HG03457 (cell line): Measurements from ENCODE around the gene KLHL40.

ENCODE experiments used
- ATAC-seq: cut with Tn5 transposase; IDR thresholded peaks from one replicate; pipeline ENCODE4 v1.9.1; 2021; ENCODE audit warnings: moderate number of reproducible peaks; ENCODE audit not compliant: unreplicated experiment

The KLHL40 gene

DNA sequence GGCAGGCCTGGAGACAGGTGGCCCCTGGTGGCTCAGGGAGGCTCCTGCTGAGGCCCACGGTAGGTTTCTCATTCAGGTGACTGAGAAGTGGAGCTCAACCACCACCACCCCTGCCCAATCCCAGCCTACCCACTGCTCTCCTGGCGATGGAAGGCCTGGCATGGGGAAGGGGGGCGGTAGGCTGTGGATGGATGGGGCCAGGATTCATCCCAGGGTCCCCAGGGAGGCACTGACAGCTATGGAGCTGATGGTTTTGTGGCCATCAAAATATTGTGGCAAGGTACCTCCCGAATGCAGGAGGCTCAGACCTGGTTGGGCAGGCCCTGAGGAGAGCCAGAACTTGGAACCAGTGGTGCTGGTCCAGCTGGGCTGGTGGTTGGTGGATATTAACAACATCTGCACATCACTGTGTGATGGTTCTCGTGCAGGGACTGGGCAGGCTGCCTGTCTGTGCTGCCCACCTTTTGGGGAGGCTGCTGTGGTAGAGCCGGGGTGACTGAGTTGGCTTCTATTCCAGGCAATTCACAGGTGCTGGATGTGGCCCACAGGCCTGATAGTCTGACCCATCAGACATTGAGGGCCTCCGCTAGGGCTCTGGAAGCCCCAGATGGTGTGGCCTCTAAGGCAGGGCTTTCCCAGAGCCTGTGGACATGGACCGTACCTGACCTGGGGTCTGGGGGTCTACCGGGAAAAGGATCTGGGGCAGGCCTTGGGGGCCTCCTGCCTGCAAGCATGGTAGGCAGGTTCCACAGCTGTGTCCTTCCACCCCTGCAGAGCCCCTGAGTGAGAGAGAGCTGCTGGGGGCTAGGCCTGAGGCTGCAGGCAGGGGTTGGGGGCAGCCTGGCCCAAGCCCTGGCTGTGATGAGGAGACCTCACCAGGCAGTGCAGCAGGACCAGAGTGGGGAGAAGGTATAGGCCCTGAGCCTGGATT is 28.4 kb upstream of the KLHL40 start:
- ATAC-seq: no peak

DNA sequence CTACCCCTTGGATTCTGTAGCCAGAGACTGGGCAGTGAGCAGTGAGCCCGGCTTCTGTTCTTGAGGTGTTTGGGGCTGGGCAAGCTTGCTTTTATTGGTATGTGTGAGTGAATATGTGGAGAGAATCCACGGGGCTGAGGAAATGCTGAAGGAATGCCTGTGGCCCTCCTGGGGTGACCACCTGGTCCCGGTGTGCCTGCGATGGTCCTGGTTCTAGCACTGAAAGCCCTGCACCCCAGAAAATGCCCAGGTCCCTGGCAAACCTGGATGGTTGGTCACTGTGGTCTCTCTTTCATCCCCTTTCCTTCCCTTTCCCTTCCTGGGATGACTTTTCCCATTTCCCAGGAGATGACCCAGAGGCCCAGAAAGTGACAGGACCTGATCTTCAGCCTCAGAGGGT is 27.7 kb upstream of the KLHL40 start:
- ATAC-seq: no peak

DNA sequence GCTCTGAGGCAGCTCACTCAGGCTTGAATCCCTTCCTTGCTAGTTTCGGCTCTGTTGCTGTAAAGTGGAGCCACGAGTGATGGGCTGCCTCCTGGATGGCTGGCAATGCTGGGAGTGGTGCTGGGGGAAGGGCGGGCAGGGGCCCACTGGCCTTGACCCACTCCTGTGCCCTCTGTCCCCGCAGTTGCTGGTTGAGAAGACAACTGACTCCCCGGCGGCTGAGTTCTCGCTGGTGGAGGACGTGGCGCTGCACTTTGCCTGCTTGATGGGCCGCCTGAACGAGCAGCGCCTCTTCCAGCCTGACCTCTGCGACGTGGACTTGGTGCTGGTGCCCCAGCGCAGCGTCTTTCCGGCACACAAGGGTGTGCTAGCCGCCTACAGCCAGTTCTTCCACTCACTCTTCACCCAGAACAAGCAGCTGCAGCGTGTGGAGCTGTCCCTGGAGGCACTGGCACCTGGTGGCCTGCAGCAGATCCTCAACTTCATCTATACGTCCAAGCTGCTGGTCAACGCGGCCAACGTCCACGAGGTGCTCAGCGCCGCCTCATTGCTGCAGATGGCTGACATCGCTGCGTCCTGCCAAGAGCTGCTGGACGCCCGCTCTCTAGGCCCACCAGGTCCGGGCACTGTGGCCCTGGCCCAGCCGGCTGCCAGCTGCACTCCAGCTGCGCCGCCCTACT is 27.1 kb upstream of the KLHL40 start:
- no peak for ATAC-seq

DNA sequence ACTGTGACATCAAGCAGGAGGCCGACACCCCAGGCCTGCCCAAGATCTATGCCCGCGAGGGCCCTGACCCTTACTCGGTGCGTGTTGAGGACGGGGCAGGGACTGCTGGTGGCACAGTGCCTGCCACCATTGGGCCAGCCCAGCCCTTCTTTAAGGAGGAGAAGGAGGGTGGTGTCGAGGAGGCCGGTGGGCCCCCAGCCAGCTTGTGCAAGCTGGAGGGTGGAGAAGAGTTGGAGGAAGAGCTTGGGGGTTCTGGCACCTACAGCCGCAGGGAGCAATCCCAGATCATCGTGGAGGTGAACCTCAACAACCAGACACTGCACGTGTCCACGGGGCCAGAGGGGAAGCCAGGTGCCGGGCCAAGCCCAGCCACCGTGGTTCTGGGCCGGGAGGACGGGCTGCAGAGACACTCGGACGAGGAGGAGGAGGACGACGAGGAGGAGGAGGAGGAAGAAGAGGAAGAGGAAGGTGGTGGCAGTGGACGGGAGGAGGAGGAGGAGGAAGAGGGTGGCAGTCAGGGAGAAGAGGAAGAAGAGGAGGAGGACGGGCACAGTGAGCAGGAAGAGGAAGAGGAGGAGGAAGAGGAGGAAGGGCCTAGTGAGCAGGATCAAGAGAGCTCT is 26.5 kb upstream of the KLHL40 start:
- ATAC-seq: no peak

DNA sequence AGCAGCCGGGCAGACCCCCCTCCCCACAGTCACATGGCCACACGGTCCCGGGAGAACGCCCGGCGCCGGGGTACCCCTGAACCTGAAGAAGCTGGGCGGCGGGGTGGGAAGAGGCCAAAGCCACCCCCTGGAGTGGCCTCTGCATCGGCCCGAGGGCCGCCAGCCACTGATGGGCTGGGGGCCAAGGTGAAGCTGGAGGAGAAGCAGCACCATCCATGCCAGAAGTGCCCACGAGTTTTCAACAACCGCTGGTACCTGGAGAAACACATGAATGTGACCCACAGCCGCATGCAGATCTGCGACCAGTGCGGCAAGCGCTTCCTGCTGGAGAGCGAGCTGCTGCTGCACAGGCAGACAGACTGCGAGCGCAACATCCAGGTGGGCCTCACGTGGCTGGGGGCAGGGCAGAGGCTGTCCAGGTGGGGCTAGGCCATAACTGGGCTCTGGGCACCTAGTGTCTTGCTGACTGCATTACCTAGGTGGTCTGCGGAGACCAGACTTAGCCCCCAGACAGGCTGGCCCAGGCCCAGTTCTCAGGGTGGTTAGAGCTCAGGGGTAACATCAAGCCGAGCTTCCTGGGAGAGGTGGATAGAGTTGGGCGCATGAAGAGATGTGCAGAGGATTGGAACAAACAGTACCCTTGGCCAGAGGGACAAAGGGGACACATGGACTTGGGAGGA is 25.7 kb upstream of the KLHL40 start:
- ATAC-seq: no peak

DNA sequence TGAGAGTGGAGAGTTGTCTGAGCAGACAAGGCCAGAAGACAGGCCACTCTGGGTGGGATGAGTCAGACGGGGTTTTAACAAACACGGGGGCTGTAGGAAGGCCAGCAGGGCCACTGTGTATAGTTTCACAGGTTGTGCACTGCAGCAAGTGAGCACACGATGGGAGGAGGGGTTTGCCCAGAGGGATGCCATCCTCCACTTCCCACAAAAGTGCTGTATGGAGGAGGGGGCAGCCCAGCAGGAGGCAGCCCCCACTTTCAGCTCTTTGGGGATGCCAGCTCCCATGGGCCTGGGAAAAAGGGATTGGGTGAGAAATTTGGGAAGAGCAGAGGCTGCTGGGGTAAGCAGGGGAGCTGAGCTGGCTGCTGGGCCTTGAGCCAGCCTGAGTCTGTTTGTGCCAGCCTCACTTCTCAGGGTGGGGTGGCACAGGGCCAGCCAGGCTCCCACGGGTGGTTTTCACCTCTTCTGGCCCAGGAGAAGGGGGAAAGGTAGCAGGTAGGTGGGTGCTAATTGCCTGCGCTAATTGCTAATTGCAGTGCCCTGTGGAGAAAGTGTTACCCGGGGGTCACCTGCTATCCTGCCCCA is 25.1 kb upstream of the KLHL40 start:
- no peak for ATAC-seq

DNA sequence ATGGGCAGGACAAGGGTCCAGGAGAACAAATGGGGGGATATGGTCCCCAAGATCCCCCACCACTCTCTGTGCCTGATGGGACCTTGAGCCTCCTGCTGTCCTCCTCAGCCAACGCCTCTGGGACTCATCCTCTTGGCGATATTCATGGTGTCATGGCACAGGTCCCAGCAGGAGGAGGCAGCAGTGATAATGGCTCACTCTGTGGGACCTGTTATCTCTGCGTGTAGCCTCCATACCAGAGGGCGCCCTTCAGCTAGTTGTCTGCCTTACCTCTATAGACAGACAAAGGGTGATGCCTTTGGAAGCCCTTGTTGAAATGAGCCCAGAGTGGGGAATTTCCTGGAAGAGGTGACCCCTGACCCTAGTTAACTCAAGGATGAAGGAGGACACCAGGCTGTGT is 24.4 kb upstream of the KLHL40 start:
- no peak for ATAC-seq

DNA sequence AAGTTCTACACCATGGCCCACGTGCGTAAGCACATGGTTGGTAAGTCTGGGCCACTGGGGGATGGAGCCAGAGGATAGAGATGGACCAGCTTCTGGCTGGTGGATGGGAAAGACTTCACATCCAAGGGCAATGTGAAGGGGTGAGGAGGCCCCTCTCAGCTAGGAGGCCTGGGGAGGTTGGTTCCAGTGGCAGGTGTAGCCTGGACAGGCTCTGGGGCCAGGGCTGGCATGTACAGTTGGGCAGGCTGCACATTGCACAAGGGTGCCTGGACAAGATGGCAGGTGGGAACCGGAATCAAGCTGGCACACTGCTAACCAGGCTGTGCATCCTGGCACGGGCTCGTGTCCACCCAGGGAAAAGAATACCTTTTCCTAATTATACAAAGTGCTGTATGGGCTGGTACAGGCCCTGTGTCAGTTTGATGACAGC is 23.7 kb upstream of the KLHL40 start:
- ATAC-seq: no peak

DNA sequence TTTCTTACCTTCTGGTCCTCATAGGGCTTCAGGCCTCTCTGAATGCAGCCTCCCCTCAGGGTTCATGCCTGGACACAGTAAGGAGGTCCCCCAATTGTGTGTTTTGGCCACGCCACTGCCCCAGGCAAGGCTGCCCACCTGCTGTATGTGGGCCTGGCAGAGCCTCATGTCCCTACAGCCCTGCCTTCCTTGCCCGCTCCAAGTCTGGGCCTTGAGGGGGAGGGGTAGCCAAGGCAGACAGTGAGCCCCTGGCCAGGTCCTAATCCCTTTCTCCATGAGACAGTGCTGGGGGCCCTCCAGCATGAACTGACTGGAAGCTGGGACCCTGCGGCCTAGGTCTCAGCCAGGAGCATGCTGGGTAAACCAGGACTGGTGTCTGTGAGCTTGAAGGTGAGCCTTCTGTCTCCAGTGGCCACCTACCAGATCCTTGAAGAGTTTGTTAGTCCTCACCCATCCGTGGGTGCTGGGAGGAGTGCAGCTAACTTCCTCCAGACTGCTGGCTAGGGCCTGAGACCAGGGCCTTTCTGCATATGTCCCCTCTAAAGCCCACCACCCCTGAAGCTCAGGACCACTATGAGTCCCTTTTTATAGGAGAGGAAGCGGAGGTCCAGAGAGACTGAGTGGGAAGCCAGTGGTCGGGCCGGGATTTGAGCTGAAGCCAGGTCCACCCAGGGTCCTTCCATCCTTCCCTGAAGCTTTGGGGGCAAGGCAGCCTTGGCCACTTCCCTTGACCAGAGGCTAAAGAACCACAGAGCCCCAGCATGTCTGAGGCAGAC is 23.1 kb upstream of the KLHL40 start:
- no peak for ATAC-seq

DNA sequence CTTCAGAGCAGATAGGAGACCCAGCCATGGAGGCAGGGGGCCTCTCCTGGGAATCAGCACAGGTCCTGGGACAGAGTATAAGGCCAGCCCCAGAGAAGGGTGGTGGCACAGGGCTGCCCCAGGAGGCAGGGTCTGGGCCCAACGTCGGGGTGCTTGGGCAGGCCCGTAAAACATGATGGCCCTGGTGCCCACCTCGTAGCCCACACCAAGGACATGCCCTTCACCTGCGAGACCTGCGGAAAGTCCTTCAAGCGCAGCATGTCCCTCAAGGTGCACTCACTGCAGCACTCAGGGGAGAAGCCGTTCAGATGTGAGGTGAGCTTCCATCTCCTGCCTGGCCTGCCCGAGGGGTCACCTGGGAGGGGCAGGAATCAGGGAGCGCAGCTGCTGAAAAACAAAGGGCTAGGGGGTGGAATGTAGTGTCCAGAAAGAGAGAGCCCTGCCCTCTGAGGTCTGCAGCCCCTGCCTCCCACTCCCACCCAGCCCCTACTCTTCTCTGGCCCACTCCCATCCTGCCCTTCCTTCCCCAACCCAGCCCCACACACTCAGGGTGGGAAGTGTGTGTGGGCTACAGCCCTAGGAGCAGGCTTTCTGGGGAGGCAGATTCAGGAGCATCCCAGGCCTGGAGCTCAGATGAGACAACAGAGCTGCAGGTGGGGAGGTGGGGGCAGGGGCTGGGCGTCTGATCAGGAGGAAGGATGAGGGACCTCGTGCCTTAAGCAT is 22.4 kb upstream of the KLHL40 start:
- ATAC-seq: no peak

DNA sequence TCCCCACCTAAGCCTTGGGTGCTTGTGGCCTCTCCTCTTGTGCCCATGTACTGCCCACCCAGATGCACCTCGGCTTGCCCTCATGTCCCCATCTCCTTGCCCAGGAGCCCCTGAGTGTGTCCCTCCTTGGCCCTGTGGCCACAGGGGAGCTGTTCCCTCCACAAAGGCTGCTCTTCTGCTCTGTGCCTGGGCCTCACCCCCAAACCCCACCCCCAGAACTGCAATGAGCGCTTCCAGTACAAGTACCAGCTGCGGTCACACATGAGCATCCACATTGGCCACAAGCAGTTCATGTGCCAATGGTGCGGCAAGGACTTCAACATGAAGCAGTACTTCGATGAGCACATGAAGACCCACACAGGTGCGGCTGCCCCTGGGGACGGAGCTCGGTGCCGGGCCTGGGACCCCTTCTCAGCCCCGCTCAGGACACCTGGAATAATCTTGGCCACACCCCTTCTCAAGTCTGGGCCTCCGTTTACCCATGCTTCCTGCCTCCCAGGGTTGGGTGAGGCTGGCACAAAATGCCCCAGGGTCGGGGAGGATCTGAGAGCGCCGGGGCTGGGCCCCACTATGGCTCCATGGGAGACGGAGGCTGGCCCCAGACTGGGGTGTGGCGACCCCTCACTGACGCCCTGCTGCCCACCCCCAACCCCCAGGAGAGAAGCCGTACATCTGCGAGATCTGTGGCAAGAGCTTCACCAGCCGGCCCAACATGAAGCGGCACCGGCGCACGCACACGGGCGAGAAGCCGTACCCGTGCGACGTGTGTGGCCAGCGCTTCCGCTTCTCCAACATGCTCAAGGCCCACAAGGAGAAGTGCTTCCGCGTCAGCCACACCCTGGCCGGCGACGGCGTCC is 21.5 kb upstream of the KLHL40 start:
- no peak for ATAC-seq

DNA sequence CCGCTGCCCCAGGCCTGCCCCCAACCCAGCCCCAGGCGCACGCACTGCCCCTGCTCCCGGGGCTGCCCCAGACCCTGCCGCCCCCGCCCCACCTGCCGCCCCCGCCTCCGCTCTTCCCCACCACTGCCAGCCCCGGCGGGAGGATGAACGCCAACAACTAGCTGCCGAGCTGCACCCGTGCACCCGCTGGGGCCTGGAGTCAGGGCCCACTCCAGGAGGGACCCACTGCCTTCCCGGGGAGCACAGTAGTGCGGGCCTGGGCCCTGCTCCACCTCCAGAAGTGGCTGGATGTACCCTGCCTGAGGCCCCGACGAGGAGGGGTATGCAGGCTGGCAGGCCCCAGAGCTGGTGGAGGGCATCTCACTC is 20.9 kb upstream of the KLHL40 start:
- ATAC-seq: no peak

DNA sequence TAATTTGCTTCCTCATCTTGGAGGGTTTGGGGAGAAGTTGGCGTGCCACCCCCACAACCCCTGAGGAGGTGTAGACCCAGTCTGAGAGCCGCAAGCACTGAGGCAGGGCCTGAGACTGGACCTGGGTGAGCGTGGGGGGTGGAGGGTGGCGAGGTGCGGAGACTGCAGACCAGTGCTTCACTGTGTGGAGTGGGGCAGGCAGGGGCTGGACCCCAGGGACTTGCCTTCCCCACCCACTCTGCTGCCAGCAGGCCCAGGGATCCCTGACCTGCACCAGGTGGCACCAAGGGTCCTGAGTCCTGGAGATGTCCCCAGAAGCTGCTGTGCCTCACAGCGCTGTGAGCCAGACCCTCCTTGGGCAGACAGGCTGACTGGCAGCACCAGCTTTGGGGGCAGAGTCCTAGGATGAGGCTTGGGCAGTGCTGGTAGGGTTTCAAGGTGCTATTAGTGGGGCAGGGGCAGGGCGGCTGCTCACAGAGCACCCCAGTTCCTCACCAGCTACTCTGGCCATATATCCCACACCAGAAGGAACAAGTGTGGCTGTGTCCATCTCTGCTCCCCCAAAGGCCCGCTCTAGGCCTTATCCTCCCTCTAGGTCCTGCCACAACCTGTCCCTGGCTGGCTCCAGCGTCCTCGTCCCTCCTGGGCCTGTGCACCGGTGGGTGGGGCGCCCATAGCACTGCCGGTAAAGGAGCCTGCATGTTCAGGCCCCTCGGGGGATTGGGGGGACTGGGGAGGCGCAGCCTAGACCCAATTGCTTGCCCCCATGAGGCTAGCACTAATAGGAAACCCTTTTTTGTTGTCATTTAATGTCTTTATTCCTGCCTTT is 20.1 kb upstream of the KLHL40 start:
- no peak for ATAC-seq

DNA sequence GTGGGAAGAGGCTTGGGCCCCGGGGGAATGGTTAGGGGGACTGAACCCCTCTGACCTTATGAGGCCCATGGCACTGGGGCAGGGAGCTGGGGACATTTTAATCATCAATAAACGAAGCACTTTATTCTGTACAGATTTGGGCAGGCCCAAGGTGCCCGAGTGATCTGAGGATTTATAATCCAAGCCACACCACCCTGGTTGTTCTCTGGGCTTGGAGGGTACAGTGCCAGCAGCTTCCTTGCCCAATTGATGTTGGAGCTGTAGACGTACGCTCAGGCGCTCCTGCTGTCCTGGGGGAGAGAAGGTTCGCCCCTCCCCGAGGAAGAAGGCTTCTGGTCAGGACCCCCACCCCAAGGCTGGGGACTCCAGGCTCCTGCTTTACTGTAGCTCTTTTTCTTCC is 19.3 kb upstream of the KLHL40 start:
- no peak for ATAC-seq

DNA sequence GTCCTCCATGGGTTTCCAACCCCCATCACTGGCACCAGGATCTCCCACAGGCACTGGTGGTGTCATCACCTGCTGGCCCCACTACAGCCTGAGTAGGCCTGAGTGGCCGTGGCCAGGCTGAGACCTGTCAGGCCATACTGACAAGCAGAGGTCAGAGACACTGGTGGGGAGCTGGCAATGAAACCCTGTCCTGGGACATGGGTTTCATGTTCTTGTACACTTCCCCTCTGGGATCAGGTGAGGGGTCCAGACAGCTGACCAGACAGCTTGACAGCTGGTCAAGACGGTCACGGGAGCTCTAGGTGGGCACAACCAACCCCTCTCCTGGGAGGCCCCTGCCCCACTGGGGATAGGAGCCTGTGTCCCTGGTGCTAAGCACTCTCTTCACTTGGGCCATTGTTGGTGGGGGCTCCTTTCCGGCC is 18.7 kb upstream of the KLHL40 start:
- ATAC-seq: no peak

DNA sequence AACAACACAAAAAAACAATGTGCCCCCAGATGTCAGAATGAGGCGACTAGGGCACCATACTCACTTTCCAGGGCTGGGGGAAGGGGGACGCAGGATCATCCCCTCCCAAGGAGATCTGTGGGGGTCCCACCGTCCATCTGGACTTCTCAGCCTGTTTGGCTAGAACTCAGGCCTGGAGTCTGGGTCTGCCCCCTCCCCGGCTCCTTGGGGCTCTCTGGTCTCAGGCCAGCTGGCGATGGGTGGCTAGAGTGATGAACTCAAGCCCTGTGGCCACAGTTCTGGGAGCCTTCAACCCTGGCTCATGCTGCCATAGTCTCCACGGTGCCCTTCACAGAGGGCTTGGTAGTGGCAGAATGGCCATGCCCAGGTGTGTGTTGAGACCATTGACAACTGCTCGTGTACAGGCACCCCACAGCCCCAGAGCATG is 18.2 kb upstream of the KLHL40 start:
- ATAC-seq: no peak

DNA sequence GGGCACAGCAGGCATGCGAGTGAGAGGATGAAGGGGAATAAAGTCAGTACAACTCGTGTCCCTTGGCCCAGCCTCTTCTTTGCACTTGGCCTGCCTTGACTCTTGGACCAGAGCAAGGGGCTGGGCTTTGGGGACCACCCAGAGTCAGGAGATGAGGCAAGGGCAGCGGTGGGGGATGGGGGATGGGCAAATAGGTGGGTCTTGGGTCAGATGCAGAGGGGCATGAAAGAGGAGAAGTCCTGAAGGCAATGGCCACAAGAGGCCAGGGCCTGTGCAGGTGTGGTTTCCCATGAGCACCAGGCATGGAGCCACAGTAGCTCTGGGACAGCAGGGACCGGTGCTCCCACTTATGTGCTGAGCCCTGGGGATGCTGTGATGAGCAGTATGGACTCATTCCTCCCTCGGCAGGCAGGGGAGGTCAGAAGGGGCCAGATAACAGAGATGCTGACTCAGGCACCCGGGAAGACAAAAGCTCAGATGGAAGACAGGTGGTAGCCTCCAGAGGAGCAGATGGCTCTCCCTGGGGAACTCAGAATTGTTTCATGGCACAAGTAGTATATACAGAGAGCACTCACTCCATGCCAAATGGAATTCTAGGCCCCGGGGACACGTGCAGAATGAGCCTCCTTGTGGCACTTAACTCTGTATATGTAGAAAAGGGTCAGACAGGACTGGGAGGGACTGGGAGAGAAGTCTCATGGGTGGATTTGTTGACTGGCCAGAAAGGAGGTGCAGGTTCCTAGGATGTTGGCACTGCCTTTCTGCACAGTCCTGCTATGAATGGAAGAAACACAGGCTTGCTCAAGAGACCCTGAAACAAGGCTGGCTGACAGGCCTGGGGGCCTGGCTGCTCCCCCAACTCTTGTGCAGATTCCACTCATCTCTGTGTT is 17.6 kb upstream of the KLHL40 start:
- ATAC-seq: no peak
